ENCODE measurements around the gene WRAP53.

DNA sequence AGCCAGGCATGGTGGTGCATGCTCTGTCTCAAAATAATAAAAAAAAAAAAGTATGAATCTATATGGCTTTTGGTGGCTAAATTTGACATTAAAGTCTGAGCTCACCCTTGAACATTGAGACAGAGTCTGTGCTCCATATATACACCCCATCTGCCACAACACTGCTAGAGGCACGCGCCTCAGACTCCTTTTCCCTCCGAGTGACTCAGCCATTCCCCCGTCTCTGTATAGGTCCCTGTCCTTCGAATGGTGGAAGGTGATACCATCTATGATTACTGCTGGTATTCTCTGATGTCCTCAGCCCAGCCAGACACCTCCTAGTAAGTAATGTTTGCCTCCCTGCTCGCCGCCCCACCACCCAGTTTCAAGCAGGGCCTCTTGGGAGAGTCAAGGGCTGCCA, 12.2 kb downstream of the WRAP53 start:
- no peak for TF ChIP-seq CTCF (IDR thresholded peaks at IDR 0.05)
- no peak for TF ChIP-seq EP300 (IDR thresholded peaks at IDR 0.05)
